Trophoblast cell (in vitro differentiated cells and primary cell): ENCODE data around the gene CACNB2.

Source experiments
- DNase-seq, 2 donors: peaks; one replicate each; pipeline ENCODE4 v3.0.0-alpha.2; 2016
- H2AFZ ChIP-seq: 2 replicates; pipeline ENCODE4 v1.6.1; 2013; ENCODE audit warnings: low read length, moderate library complexity, mild to moderate bottlenecking; ENCODE audit not compliant: insufficient read depth, poor library complexity
- H2AK5ac ChIP-seq: 2 replicates; pipeline ENCODE4 v1.6.1; 2013; ENCODE audit warnings: mild to moderate bottlenecking, low read length
- H2BK120ac ChIP-seq: 2 replicates; pipeline ENCODE4 v1.6.1; 2013; ENCODE audit warnings: low read length, mild to moderate bottlenecking, moderate library complexity; ENCODE audit not compliant: insufficient read depth, poor library complexity
- H2BK12ac ChIP-seq: 2 replicates; pipeline ENCODE4 v1.6.1; 2013; ENCODE audit warnings: mild to moderate bottlenecking, low read length, moderate library complexity
- H2BK5ac ChIP-seq: 2 replicates; pipeline ENCODE4 v1.6.1; 2013; ENCODE audit warnings: low read length, low read depth, moderate library complexity, mild to moderate bottlenecking; ENCODE audit not compliant: poor library complexity
- H3K14ac ChIP-seq: 2 replicates; pipeline ENCODE4 v1.6.1; 2013; ENCODE audit warnings: mild to moderate bottlenecking, low read length
- H3K18ac ChIP-seq: 2 replicates; pipeline ENCODE4 v1.6.1; 2013; ENCODE audit warnings: mild to moderate bottlenecking, low read length
- H3K23ac ChIP-seq: 2 replicates; pipeline ENCODE4 v1.6.1; 2013; ENCODE audit warnings: low read length
- H3K27ac ChIP-seq: 2 replicates; pipeline ENCODE4 v1.5.1; 2013; ENCODE audit warnings: low read depth, mild to moderate bottlenecking, inconsistent platforms, low read length, moderate library complexity
- H3K27me3 ChIP-seq: 2 replicates; pipeline ENCODE4 v1.6.1; 2013; ENCODE audit warnings: inconsistent platforms, mild to moderate bottlenecking, low read length, moderate library complexity; ENCODE audit not compliant: insufficient read depth
- H3K36me3 ChIP-seq, 2 experiments: 1 replicate in 1 of 2; 2 replicates in 1 of 2; pipeline ENCODE4 v1.6.1; 2013; ENCODE audit warnings: low read length in 2 of 2, mild to moderate bottlenecking in 2 of 2, moderate library complexity in 1 of 2; ENCODE audit not compliant: insufficient read depth in 2 of 2, control insufficient read depth in 1 of 2
- H3K4ac ChIP-seq: 2 replicates; pipeline ENCODE4 v1.6.1; 2013; ENCODE audit warnings: low read depth, mild to moderate bottlenecking, low read length, moderate library complexity
- H3K4me1 ChIP-seq, 2 experiments: 1 replicate in 1 of 2; 2 replicates in 1 of 2; pipeline ENCODE4 v1.6.1; 2013; ENCODE audit warnings: low read length in 2 of 2, mild to moderate bottlenecking in 2 of 2, moderate library complexity in 1 of 2; ENCODE audit not compliant: insufficient read depth in 2 of 2, control insufficient read depth in 1 of 2
- H3K4me2 ChIP-seq: 2 replicates; pipeline ENCODE4 v1.6.1; 2013; ENCODE audit warnings: inconsistent platforms, mild to moderate bottlenecking, low read length, moderate library complexity
- H3K4me3 ChIP-seq: 2 replicates; pipeline ENCODE4 v1.5.1; 2013; ENCODE audit warnings: mild to moderate bottlenecking, low read depth, low read length, inconsistent platforms
- H3K79me1 ChIP-seq: one replicate; pipeline ENCODE4 v1.6.1; 2013; ENCODE audit warnings: low read length
- H3K79me2 ChIP-seq: 2 replicates; pipeline ENCODE4 v1.6.1; 2013; ENCODE audit warnings: low read length, mild to moderate bottlenecking; ENCODE audit not compliant: control insufficient read depth, insufficient read depth, poor library complexity
- H3K9ac ChIP-seq: 2 replicates; pipeline ENCODE4 v1.6.1; 2013; ENCODE audit warnings: mild to moderate bottlenecking, low read length
- H3K9me3 ChIP-seq: 2 replicates; pipeline ENCODE4 v1.6.1; 2013; ENCODE audit warnings: low read depth, mild to moderate bottlenecking, control low read depth, inconsistent platforms, low read length; ENCODE audit not compliant: insufficient read depth
- H4K12ac ChIP-seq: 2 replicates; pipeline ENCODE4 v1.6.1; 2013; ENCODE audit warnings: low read depth, mild to moderate bottlenecking, low read length, moderate library complexity
- H4K8ac ChIP-seq: 2 replicates; pipeline ENCODE4 v1.6.1; 2013; ENCODE audit warnings: low read depth, mild to moderate bottlenecking, low read length, moderate library complexity
- H4K91ac ChIP-seq: one replicate; pipeline ENCODE4 v1.6.1; 2013; ENCODE audit warnings: low read depth, mild to moderate bottlenecking, low read length, moderate library complexity
- WGBS: extraction: QIAGEN DNeasy Blood & Tissue Kit; methylation state at CpG from one replicate; pipeline ENCODE4 v1.1.7; 2013; ENCODE audit warnings: missing lambda C conversion rate; ENCODE audit not compliant: insufficient read length, insufficient coverage; ENCODE audit errors: extremely low coverage; 5-methylcytosine and 5-hydroxymethylcytosine counted together

The CACNB2 gene

GRCh38 chr10:18098201-18098600, 42.0 kb upstream of the CACNB2 start:
- H3K36me3 ChIP-seq, result no peaks in the 10 kb centered on the region
- no peaks in the 10 kb centered on the region for H3K9me3 ChIP-seq
- no peak overlapping the region for H3K4ac ChIP-seq
- peaks cover 0 to 3% of the 10 kb centered on the region in 2 experiments for H3K4me1 ChIP-seq
- no peak overlapping the region for H3K23ac ChIP-seq
- H3K27ac ChIP-seq, result no peak overlapping the region
- H2AK5ac ChIP-seq, result no peak overlapping the region
- no peak overlapping the region for H2BK120ac ChIP-seq
- no peak overlapping the region for H3K18ac ChIP-seq
- WGBS, result no CpG with 5 or more reads among the region's 3 CpGs
- no peak overlapping the region for H3K4me2 ChIP-seq
- H3K27me3 ChIP-seq, result no peaks in the 10 kb centered on the region
- no peak overlapping the region for H4K12ac ChIP-seq
- no peaks in the 10 kb centered on the region for H3K79me1 ChIP-seq
- H2AFZ ChIP-seq, result no peak overlapping the region
- no peak for DNase-seq
- H3K14ac ChIP-seq, result no peak overlapping the region
- H3K9ac ChIP-seq, result no peak overlapping the region
- no peak overlapping the region for H2BK5ac ChIP-seq
- no peak overlapping the region for H2BK12ac ChIP-seq
- H3K79me2 ChIP-seq, result no peaks in the 10 kb centered on the region
- H4K91ac ChIP-seq, result no peak overlapping the region
- H3K4me3 ChIP-seq, result no peak overlapping the region
- H4K8ac ChIP-seq, result no peak overlapping the region

DNA sequence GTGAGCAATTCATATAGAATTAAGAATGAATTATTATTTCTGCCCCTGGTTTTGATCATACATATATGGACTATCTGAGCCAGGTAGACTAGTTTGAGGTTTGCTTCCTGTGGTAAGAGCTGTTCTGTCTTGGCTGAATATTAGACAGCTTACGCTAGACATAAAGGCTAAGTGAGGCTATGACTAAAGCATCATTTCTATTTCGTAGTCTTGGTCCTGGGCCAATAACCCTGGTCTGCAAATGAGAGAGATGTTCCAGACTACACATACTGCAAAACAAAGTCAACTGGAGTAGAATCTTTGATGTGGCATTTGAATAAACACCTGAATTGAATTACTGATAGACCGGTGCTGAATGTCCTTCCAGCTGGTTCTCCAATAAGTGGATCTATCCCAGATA, 40.8 kb upstream of the CACNB2 start:
- Histone ChIP-seq H2AFZ (no peak overlapping the region), H3K9ac (no peak overlapping the region), H3K14ac (no peak overlapping the region), H3K79me1 (no peaks in the 10 kb centered on the region), H3K4me1 (peaks cover 0 to 3% of the 10 kb centered on the region in 2 experiments), H3K4me2 (no peak overlapping the region), H3K4ac (no peak overlapping the region), H3K9me3 (no peaks in the 10 kb centered on the region), H2AK5ac (no peak overlapping the region), H4K12ac (no peak overlapping the region), H3K27ac (no peak overlapping the region), H2BK120ac (no peak overlapping the region), H2BK12ac (no peak overlapping the region), H3K4me3 (no peak overlapping the region), H3K36me3 (no peaks in the 10 kb centered on the region), H3K23ac (no peak overlapping the region), H3K18ac (no peak overlapping the region), H3K79me2 (no peaks in the 10 kb centered on the region), H3K27me3 (no peaks in the 10 kb centered on the region), H2BK5ac (no peak overlapping the region), H4K91ac (no peak overlapping the region), H4K8ac (no peak overlapping the region)
- no peak for DNase-seq
- WGBS, result no CpG with 5 or more reads among the region's 3 CpGs

DNA sequence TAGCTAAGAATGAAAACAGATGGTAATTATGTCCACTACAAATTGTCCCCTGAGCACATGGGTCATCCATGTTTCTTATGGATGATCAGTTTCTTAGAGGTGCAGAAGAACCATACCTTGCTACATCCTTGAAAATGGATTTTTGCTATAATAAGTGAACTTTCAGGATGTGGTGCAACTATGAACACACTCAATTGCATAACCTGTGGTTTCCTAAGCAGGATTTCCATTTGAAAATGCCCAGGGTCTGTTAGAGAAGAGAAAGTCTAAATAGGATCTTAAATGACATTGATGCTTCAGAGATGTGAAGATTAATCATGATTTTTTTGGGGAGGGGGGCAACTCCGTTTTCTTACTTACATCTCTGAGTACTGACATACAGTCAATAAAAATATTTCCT, 39.6 kb upstream of the CACNB2 start:
- Histone ChIP-seq H4K8ac (no peak overlapping the region), H3K14ac (no peak overlapping the region), H3K27me3 (no peaks in the 10 kb centered on the region), H3K79me2 (no peaks in the 10 kb centered on the region), H2AK5ac (no peak overlapping the region), H3K4me2 (no peak overlapping the region), H2BK5ac (no peak overlapping the region), H4K12ac (no peak overlapping the region), H2BK12ac (no peak overlapping the region), H3K18ac (no peak overlapping the region), H3K4me1 (no peaks in the 10 kb centered on the region), H3K27ac (no peak overlapping the region), H2AFZ (no peak overlapping the region), H3K9ac (no peak overlapping the region), H3K9me3 (no peaks in the 10 kb centered on the region), H3K36me3 (no peaks in the 10 kb centered on the region), H3K79me1 (no peaks in the 10 kb centered on the region), H2BK120ac (no peak overlapping the region), H3K4me3 (no peak overlapping the region), H3K4ac (no peak overlapping the region), H3K23ac (no peak overlapping the region), H4K91ac (no peak overlapping the region)
- DNase-seq, result peak in 1 of 2 donors; percentile 35
- no CpG with 5 or more reads among the region's 1 CpG for WGBS

DNA sequence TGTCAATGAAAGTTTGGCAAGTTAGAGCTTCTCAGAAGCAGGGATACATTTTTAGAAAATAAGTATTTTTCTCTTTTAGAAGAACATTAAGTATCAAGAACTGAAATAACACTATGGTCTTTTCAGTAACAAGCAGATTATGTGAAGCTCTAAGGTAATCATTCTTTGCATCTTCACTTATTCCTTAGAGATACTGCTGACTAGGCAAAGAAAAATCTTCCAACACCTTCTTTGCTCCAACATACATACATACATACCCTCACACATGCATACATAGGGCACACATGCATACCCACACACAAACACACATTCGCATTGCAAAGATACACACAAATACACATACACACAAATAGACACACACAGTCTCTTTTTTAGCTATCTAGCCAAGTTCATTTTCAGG, 37.8 kb upstream of the CACNB2 start:
- Histone ChIP-seq H3K4me3 (no peak overlapping the region), H2AFZ (no peak overlapping the region), H3K23ac (no peak overlapping the region), H3K4me2 (no peak overlapping the region), H4K12ac (no peak overlapping the region), H2BK5ac (no peak overlapping the region), H3K4me1 (no peaks in the 10 kb centered on the region), H3K18ac (no peak overlapping the region), H3K14ac (no peak overlapping the region), H3K9ac (no peak overlapping the region), H4K8ac (no peak overlapping the region), H2BK120ac (no peak overlapping the region), H3K79me2 (no peaks in the 10 kb centered on the region), H3K9me3 (no peaks in the 10 kb centered on the region), H2AK5ac (no peak overlapping the region), H4K91ac (no peak overlapping the region), H3K79me1 (no peaks in the 10 kb centered on the region), H3K27me3 (no peaks in the 10 kb centered on the region), H3K27ac (no peak overlapping the region), H3K36me3 (no peaks in the 10 kb centered on the region), H2BK12ac (no peak overlapping the region), H3K4ac (no peak overlapping the region)
- no CpG with 5 or more reads among the region's 1 CpG for WGBS
- DNase-seq, result no peak
